Stimulated activated CD4-positive, alpha-beta T cell treated with anti-CD3 and anti-CD28 coated beads, Interleukin-12 subunit alpha, Interleukin-12 subunit beta, amount 100 ng/mL, for 24 hours (primary cell): ENCODE results near the gene CRBN.

Experiments used
- DNase-seq, 2 experiments: peaks; one replicate each; pipeline ENCODE4 v3.0.0-alpha.2; 2020; ENCODE audit warnings: low read depth in 2 of 2

Gene CRBN

GRCh38 chr3:3110749-3111361 lies 68.6 kb downstream of the CRBN start:
- no peak for DNase-seq

- DNase-seq, result no peak
These were observed 69.2 kb downstream of the CRBN start, which contains the start of gene IL5RA for GRCh38 chr3:3110299-3110630. TSS of gene IL5RA (minus strand) at chr3:3110374. CDS start at chr3:3104984, 5,390 bp downstream.

- no peak for DNase-seq
These were observed 69.8 kb downstream of the CRBN start for GRCh38 chr3:3109407-3110298.

DNA sequence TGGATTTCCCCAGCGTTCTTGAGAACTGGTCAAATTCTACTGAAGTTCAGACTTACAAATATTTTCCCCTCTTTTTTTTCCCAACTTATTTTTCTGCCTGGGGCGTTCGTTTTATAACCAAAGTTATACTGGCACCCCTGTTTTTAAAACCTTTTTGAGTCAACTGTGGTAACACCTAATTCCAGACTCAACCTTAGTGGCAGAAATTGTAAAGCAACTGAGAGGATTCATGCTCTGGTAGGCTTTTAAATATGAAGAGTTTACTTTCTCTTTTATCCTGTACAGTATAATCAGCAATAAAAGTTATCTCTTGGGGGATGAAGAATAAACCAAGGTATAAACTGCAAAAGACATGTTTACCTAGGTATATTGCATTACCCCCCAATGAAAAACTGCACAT lies 71.6 kb downstream of the CRBN start:
- DNase-seq, result no peak

GRCh38 chr3:3107181-3107580 lies 72.3 kb downstream of the CRBN start:
- no peak for DNase-seq

DNA sequence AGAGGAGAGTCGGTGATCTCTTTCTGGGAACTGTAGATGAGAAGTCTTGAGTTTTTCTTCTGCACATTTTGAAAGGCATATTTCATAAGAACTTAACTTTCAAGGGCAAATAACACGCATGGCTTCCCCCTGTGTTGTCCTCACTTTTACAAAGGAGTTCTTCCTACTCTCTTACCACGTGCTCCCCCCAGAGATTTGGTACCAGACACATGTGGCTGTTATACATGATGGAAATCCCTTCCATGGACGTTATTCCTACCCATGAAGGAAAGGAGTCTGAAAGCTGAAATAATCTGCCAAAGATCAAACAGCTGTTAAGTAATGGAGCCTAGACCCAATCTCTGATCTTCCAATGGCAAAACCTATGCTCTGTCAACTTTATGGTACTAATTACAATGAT lies 73.7 kb downstream of the CRBN start:
- no peak for DNase-seq

DNA sequence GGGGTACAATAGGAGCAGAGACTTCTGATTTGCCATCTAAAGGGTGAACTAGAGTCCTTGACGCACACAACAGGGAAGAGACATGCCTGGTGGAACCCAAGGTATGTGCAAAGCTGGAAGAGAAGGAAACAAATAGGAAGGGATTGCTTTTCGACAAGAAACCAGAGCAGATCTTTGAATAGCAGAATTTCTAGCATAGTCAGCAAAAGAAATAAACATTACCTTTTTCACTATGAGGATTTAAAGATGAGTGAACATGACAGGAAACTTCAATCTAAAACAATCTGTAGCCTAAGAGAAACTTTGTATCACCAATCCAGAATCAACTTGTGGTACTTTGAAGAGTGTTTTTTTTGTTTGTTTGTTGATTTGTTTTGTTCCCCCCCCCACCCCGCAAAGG lies 74.2 kb downstream of the CRBN start:
- DNase-seq, result no peak

- DNase-seq, result no peak
These were observed 76.7 kb downstream of the CRBN start for GRCh38 chr3:3102751-3103150.

- no peak for DNase-seq
These were observed 77.6 kb downstream of the CRBN start for GRCh38 chr3:3101660-3102458.
